HG02623 (cell line): ENCODE measurements around the gene NINL.
A peak's percentile ranks its signal among the peaks of the same experiment; 100 is the strongest.

Source experiments
- ATAC-seq: cut with Tn5 transposase; IDR thresholded peaks from one replicate; pipeline ENCODE4 v1.9.1; 2021; ENCODE audit warnings: moderate library complexity; ENCODE audit not compliant: unreplicated experiment

Gene NINL

DNA sequence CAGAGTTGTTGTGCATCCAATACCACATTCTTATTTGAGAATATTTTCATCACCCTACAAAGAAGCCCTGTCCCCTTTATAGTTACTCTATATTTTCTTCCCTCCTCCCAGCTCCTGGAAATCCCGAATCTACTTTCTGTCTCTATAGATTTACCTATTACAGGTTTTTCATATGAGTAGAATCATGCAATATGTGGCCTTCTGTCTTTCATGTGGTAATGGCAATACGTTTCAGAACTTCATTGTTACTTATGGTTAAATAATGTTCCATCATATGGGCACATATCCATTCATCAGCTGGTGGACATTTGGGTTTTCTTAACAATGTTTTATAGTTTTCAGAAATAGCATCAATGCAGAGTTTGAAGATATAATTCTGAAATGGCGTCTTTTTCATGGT, 160.8 kb downstream of the NINL start:
- no peak for ATAC-seq

DNA sequence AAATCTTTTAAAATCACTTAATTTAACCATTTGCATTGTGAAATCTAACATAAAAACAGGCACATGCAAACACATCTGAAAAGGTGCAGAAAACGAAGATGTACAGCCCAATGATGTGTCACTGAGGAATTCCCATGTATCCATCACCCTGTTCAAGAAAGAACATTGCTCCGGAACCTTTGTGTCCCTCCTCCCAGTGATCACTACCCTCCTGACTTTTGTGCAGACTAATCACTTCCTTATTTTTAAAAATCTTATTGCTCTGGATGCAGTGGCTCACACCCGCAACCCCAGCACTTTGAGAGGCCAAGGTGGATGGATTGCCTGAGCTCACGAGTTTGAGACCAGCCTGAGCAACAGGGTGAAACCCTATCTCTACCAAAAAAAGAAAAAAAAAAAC, 163.3 kb downstream of the NINL start:
- no peak for ATAC-seq

DNA sequence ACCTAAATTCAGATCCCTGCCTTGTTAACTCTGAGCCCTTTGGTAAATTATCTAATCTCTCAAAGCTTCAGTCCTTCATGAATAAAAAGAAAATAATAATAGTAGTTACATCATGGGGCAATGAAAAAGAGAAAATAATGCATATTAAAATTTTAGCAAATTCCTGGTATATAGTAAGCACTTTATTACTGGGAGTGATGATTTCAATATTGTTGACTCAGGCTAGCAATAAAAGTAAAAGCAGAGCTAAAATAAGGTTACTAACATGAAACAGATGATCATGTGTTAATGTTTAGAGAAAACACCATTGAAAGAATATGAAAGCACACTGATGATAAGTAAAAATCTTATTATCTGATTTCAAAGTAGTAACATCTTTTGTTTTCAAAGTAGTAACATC, 164.2 kb downstream of the NINL start:
- ATAC-seq = no peak

DNA sequence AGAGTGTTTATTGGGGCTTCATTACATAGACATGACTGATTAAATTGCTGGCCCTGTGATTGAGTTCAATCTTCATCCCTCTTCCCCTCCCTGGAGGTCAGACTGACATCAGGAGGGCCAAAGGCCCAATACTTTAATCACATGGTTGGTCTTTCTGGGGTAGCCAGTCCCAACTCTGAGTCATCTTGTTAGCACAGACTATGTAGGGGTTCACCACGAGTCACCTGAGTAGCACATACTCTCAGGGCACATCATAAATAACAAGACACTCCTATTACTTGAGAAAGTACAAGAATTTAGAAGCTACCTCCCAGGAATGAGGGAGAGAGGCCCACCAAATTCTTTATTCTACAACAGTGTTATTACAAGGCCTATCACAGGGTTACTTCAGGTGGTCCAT, 166.6 kb downstream of the NINL start:
- ATAC-seq = no peak

DNA sequence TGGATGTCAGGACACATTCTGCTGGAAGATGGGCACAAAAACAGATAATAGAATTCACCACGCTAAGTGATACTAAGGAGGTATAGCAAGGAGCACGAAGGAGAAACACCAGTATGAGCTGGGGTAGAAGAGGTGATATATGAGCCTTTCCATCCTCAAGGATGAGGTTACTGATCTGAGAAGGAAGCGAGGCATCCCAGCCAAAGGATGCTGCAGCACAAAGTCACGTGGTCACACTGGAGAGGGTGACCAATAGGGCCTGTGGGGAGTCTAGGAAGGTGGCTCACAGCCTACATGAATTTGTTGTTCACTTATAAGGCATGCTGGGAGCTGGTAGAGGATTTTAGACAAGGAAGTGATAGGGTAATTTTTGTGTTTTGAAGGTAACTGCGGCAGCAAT, 176.4 kb downstream of the NINL start:
- no peak for ATAC-seq

DNA sequence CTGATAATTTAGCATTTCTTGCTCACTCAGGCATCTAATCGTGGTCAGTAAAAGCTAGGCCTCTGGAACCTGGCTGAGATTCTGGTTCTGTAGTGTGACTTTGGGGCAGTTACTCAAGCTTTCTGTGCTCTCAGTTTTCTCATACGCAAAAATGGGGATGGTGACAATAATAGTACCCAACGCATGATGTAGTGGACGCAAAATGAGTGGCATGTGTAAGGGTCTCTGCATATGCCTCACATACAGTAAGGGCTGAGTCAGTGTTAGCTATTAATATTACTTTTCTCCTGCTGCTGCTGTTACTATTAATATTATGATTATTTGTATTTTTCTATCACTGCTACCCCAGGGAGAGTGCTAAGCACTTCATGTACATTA, 177.2 kb downstream of the NINL start:
- ATAC-seq = no peak

DNA sequence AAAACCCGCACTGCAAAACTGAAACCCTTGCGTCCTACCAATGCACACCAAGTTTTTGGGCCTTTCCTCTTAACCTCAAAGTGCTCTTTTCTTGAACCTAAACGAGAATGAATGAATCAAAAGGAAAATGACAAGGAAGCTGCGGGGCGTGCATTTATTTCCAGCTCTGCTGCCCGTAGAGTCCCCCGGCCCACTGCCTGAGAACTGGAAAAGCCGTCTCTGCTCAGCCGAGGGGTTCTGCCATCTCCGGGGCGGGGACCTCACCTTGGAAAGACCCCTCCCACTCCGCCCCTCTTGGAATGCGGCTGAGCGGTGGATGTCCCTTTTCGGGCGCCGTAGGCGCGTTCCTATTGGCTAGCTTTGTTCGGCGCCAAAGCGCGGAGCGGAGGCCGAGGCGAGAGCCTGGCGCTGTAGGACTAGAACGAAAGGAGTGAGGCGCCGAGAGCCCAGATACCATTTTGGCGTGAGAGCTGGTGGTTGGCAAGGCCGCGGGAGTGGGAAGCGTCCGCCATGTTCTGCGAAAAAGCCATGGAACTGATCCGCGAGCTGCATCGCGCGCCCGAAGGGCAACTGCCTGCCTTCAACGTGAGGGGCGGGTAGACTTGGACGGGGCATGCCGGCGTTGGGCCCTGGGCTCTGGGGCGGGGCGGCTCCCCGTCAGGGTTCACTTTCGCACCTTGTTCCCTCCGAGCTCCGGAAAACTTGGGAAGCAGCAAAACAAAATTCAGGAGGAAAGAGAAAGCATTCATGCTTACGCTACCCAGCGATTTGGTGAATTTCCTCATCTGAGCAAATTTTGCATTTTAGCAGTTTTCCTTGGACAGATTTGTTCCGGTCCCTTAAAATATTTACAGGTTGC, 177.8 kb downstream of the NINL start, which contains the start of gene GINS1:
Gene GINS1 (plus strand): TSS at position 363 of the 859 bp plus-strand sequence. CDS start 148 bp downstream, at position 511.
- peak; percentile 89 for ATAC-seq
